CD4-positive, CD25-positive, alpha-beta regulatory T cell (primary cell): Measurements from ENCODE around the gene PLTP. TPM values are rescaled to one million over a fixed set of nuclear protein-coding genes. Genes with fewer than 3 reads are reported as not detected.
A peak's percentile ranks its signal among the peaks of the same experiment; 100 is the strongest.

Experiments used
- ATAC-seq, 2 donors: fragments of 150-1000 bp; cut with Tn5 transposase; one replicate each; pipeline ENCODE4 v1.10.0; 2021; ENCODE audit warnings: low read depth in 2 of 2, moderate number of reproducible peaks in 2 of 2, moderate library complexity in 1 of 2
- DNase-seq, 3 donors: peaks; one replicate each; pipeline versions ENCODE4 v3.0.0 to v3.0.0-alpha.2; 2012 to 2022; ENCODE audit warnings: mixed read lengths in 1 of 3
- H3K27ac ChIP-seq: one replicate; pipeline ENCODE4 v1.7.0; 2013; ENCODE audit warnings: mild to moderate bottlenecking, low read length; ENCODE audit not compliant: insufficient read depth, poor library complexity, severe bottlenecking
- H3K27me3 ChIP-seq: one replicate; pipeline ENCODE4 v1.7.0; 2013; ENCODE audit warnings: low read length; ENCODE audit not compliant: control insufficient read depth, insufficient read depth
- H3K36me3 ChIP-seq: one replicate; pipeline ENCODE4 v1.7.0; 2013; ENCODE audit warnings: mild to moderate bottlenecking, low read length, moderate library complexity; ENCODE audit not compliant: control insufficient read depth, insufficient read depth
- H3K4me1 ChIP-seq: 2 replicates; pipeline ENCODE4 v1.7.0; 2013; ENCODE audit warnings: mild to moderate bottlenecking, low read length; ENCODE audit not compliant: insufficient read depth, control insufficient read depth, poor library complexity, severe bottlenecking
- H3K4me3 ChIP-seq: one replicate; pipeline ENCODE4 v1.7.0; 2013; ENCODE audit warnings: low read depth, mild to moderate bottlenecking, low read length, moderate library complexity
- H3K9me3 ChIP-seq, 2 experiments: 1 replicate in 1 of 2; 2 replicates in 1 of 2; pipeline ENCODE4 v1.7.0; 2013; ENCODE audit warnings: low read length in 2 of 2, mild to moderate bottlenecking in 1 of 2, moderate library complexity in 1 of 2; ENCODE audit not compliant: control insufficient read depth in 2 of 2
- H3K27ac Mint-ChIP-seq, 3 donors: one replicate each; pipeline ENCODE4 v1.8.0; 2020 to 2022; ENCODE audit warnings: mild to moderate bottlenecking in 3 of 3, mixed read lengths in 3 of 3, moderate library complexity in 2 of 3
- H3K27me3 Mint-ChIP-seq: one replicate; pipeline ENCODE4 v1.8.0; 2022; ENCODE audit warnings: mild to moderate bottlenecking, mixed read lengths
- H3K36me3 Mint-ChIP-seq: one replicate; pipeline ENCODE4 v1.8.0; 2020; ENCODE audit warnings: mixed read lengths
- H3K4me1 Mint-ChIP-seq, 4 donors: one replicate each; pipeline ENCODE4 v1.8.0; 2020 to 2022; ENCODE audit warnings: mixed read lengths in 4 of 4, mild to moderate bottlenecking in 1 of 4
- H3K4me3 Mint-ChIP-seq, 4 donors: one replicate each; pipeline ENCODE4 v1.8.0; 2020 to 2022; ENCODE audit warnings: mild to moderate bottlenecking in 4 of 4, mixed read lengths in 4 of 4, moderate library complexity in 3 of 4
- H3K9me3 Mint-ChIP-seq, 7 donors: one replicate each; pipeline ENCODE4 v1.8.0; 2020 to 2022; ENCODE audit warnings: mixed read lengths in 7 of 7, mild to moderate bottlenecking in 3 of 7, moderate library complexity in 2 of 7
- polyA plus RNA-seq, 4 donors: library from polyadenylated mRNA; unstranded; fragments of 300-500 nt; fragmentation: Illumina TruSeq; gene quantifications; one replicate each; pipeline ENCODE4 v1.2.3, GENCODE V29; 2021
- total RNA-seq: library from RNA; stranded (reverse); gene quantifications from one replicate; pipeline ENCODE4 v1.2.3, GENCODE V29; 2022

PLTP gene
- total and polyA plus RNA-seq, 5 donors from 2014 or later, result 0.67 to 4.6 (median 2.1) TPM; not detected in 1

GRCh38 chr20:45921337-45922189, 9.6 kb upstream of the PLTP start:
- Histone ChIP-seq H3K36me3 (no peaks in the 10 kb centered on the region), H3K4me3 (no peak overlapping the region), H3K27ac (no peak overlapping the region), H3K9me3 (no peaks in the 10 kb centered on the region), H3K27me3 (no peaks in the 10 kb centered on the region), H3K4me1 (no peaks in the 10 kb centered on the region)
- Mint-ChIP-seq H3K36me3 (no peaks in the 10 kb centered on the region), H3K4me1 (no peaks in the 10 kb centered on the region), H3K9me3 (no peaks in the 10 kb centered on the region), H3K27me3 (peaks cover 43% of the 10 kb centered on the region), H3K27ac (no peak overlapping the region), H3K4me3 (no peak overlapping the region)
- ATAC-seq (no peak), DNase-seq (no peak)

GRCh38 chr20:45920462-45921336, 8.7 kb upstream of the PLTP start:
- no peaks in the 10 kb centered on the region for H3K27me3 ChIP-seq
- H3K36me3 ChIP-seq, result no peaks in the 10 kb centered on the region
- peaks cover 52% of the 10 kb centered on the region for H3K27me3 Mint-ChIP-seq
- no peaks in the 10 kb centered on the region for H3K36me3 Mint-ChIP-seq
- H3K9me3 ChIP-seq, result no peaks in the 10 kb centered on the region
- DNase-seq, result no peak
- H3K4me1 ChIP-seq, result no peaks in the 10 kb centered on the region
- no peak overlapping the region for H3K27ac Mint-ChIP-seq
- no peak overlapping the region for H3K4me3 ChIP-seq
- H3K4me1 Mint-ChIP-seq, result no peaks in the 10 kb centered on the region
- no peak overlapping the region for H3K4me3 Mint-ChIP-seq
- no peak for ATAC-seq
- H3K9me3 Mint-ChIP-seq, result no peaks in the 10 kb centered on the region
- H3K27ac ChIP-seq, result no peak overlapping the region

GRCh38 chr20:45919542-45920399, 7.8 kb upstream of the PLTP start:
- Histone ChIP-seq H3K4me3 (no peak overlapping the region), H3K27ac (no peak overlapping the region), H3K9me3 (no peaks in the 10 kb centered on the region), H3K4me1 (no peaks in the 10 kb centered on the region), H3K27me3 (no peaks in the 10 kb centered on the region), H3K36me3 (no peaks in the 10 kb centered on the region)
- no peak for ATAC-seq
- no peak for DNase-seq
- H3K27me3 Mint-ChIP-seq, result peaks cover 61% of the 10 kb centered on the region
- H3K27ac Mint-ChIP-seq, result peak overlapping the region in 1 of 3 donors; percentile 71
- no peak overlapping the region for H3K4me3 Mint-ChIP-seq
- no peaks in the 10 kb centered on the region for H3K9me3 Mint-ChIP-seq
- no peaks in the 10 kb centered on the region for H3K36me3 Mint-ChIP-seq
- H3K4me1 Mint-ChIP-seq, result no peaks in the 10 kb centered on the region

- no peak overlapping the region for H3K27ac ChIP-seq
- Mint-ChIP-seq H3K36me3 (no peaks in the 10 kb centered on the region), H3K27me3 (peaks cover 62% of the 10 kb centered on the region), H3K27ac (no peak overlapping the region), H3K9me3 (no peaks in the 10 kb centered on the region), H3K4me1 (no peaks in the 10 kb centered on the region), H3K4me3 (no peak overlapping the region)
- DNase-seq (no peak), ATAC-seq (no peak)
- no peaks in the 10 kb centered on the region for H3K4me1 ChIP-seq
- no peak overlapping the region for H3K4me3 ChIP-seq
- no peaks in the 10 kb centered on the region for H3K27me3 ChIP-seq
- no peaks in the 10 kb centered on the region for H3K9me3 ChIP-seq
- H3K36me3 ChIP-seq, result no peaks in the 10 kb centered on the region
These were observed 7.0 kb upstream of the PLTP start for GRCh38 chr20:45918779-45919537.

GRCh38 chr20:45918182-45918737, 6.3 kb upstream of the PLTP start:
- Histone ChIP-seq H3K36me3 (no peaks in the 10 kb centered on the region), H3K27me3 (no peaks in the 10 kb centered on the region), H3K4me3 (no peak overlapping the region), H3K9me3 (no peaks in the 10 kb centered on the region), H3K27ac (no peak overlapping the region), H3K4me1 (no peaks in the 10 kb centered on the region)
- DNase-seq (no peak), ATAC-seq (no peak)
- peaks cover 64% of the 10 kb centered on the region for H3K27me3 Mint-ChIP-seq
- no peaks in the 10 kb centered on the region for H3K36me3 Mint-ChIP-seq
- no peaks in the 10 kb centered on the region for H3K4me1 Mint-ChIP-seq
- no peak overlapping the region for H3K27ac Mint-ChIP-seq
- no peaks in the 10 kb centered on the region for H3K9me3 Mint-ChIP-seq
- peak overlapping the region in 1 of 4 donors; percentile 21 for H3K4me3 Mint-ChIP-seq

- H3K9me3 Mint-ChIP-seq, result no peaks in the 10 kb centered on the region
- no peaks in the 10 kb centered on the region for H3K4me1 ChIP-seq
- DNase-seq, result no peak
- no peak overlapping the region for H3K27ac ChIP-seq
- no peaks in the 10 kb centered on the region for H3K36me3 Mint-ChIP-seq
- H3K27ac Mint-ChIP-seq, result peak overlapping the region in 1 of 3 donors; percentile 59
- H3K27me3 ChIP-seq, result peaks cover 2% of the 10 kb centered on the region
- peak overlapping the region in 1 of 4 donors; percentile 38 for H3K4me3 Mint-ChIP-seq
- no peaks in the 10 kb centered on the region for H3K4me1 Mint-ChIP-seq
- no peak for ATAC-seq
- no peaks in the 10 kb centered on the region for H3K9me3 ChIP-seq
- H3K4me3 ChIP-seq, result no peak overlapping the region
- H3K36me3 ChIP-seq, result no peaks in the 10 kb centered on the region
- peaks cover 61% of the 10 kb centered on the region for H3K27me3 Mint-ChIP-seq
These were observed 5.8 kb upstream of the PLTP start for GRCh38 chr20:45917790-45918141.

GRCh38 chr20:45913116-45913515, 1.2 kb upstream of the PLTP start:
- Histone ChIP-seq H3K27me3 (peaks cover 2% of the 10 kb centered on the region), H3K9me3 (no peaks in the 10 kb centered on the region), H3K27ac (no peak overlapping the region), H3K4me1 (peaks cover 19% of the 10 kb centered on the region), H3K36me3 (no peaks in the 10 kb centered on the region), H3K4me3 (no peak overlapping the region)
- DNase-seq (no peak), ATAC-seq (no peak)
- Mint-ChIP-seq H3K4me3 (peak overlapping the region in 1 of 4 donors; percentile 50), H3K9me3 (no peaks in the 10 kb centered on the region), H3K36me3 (no peaks in the 10 kb centered on the region), H3K27me3 (peaks cover 43% of the 10 kb centered on the region), H3K4me1 (peaks cover 0 to 21% (median 7%) of the 10 kb centered on the region in 4 donors), H3K27ac (no peak overlapping the region)
